Measurements from ENCODE around the gene ZFYVE9. TPM values are rescaled to one million over a fixed set of nuclear protein-coding genes. Genes with fewer than 3 reads are reported as not detected.

Gene ZFYVE9
- total and polyA plus RNA-seq, 2 donors (not counting 1 experiment from before 2014, with no cell fraction given): 13.5 to 44.6 TPM

DNA sequence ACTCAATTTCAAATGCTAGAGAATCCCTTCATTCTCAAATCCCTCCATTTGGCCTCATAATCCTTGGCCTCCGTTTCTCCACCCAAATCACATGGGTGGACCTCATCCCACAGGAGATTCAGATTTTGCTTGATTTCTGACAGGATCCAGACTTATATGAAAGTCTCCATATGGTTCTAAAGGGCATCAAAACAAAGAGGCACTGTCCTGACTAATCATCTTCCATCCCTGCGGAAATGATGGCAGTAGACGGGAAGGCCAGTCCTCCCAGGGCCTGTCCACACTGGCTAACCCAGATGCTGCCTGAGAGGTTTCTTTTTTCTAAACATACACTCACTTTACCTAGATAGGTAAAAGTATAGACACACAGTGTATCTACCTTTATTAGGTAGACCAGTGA is 243.5 kb downstream of the ZFYVE9 start:
- H3K79me2 ChIP-seq (ENCODE audit: control insufficient read depth, insufficient read depth, low read length): no peaks in the 10 kb centered on the region
- no peaks in the 10 kb centered on the region for H3K4me1 ChIP-seq (ENCODE audit: control insufficient read depth, extremely low read depth, insufficient read depth, low read length)
- H3K4me2 ChIP-seq (ENCODE audit: extremely low read depth, insufficient read depth, low read length): no peak overlapping the region
- no peak overlapping the region for H3K4me3 ChIP-seq (replicated peaks in 1 of 4; ENCODE audit: control extremely low read depth in 1 of 4, insufficient read depth in 1 of 4, low read depth in 3 of 4, low read length in 4 of 4)
- TF ChIP-seq EZH2 (IDR thresholded peaks at IDR 0.05; ENCODE audit: low read length, missing control alignments) (no peak), CTCF (conservative IDR thresholded peaks at IDR 0.05 in 1 of 2, IDR thresholded peaks at IDR 0.05 in 1 of 2; ENCODE audit: low read depth in 1 of 2, low read length in 2 of 2) (no peak)
- no peaks in the 10 kb centered on the region for H4K20me1 ChIP-seq (ENCODE audit: control insufficient read depth, extremely low read depth, insufficient read depth, low read length)
- H3K36me3 ChIP-seq (ENCODE audit: control insufficient read depth, insufficient read depth, low read length): peaks cover 4% of the 10 kb centered on the region
- no peak overlapping the region for H2AFZ ChIP-seq (ENCODE audit: low read length)
- H3K9me3 ChIP-seq (ENCODE audit: control insufficient read depth, insufficient read depth, low read depth, low read length): no peaks in the 10 kb centered on the region
- H3K27me3 ChIP-seq (ENCODE audit: control insufficient read depth, insufficient read depth, low read length): no peaks in the 10 kb centered on the region
- no peak for DNase-seq (ENCODE audit: low read depth in 2 of 2)
- H3K27ac ChIP-seq (ENCODE audit: insufficient read depth, low read length): no peak overlapping the region
- no peak overlapping the region for H3K9ac ChIP-seq (ENCODE audit: insufficient read depth, low read length)

GRCh38 chr1:52386458-52386857 is 244.6 kb downstream of the ZFYVE9 start:
- H2AFZ ChIP-seq (ENCODE audit: low read length): no peak overlapping the region
- H3K27me3 ChIP-seq (ENCODE audit: control insufficient read depth, insufficient read depth, low read length): no peaks in the 10 kb centered on the region
- peaks cover 4% of the 10 kb centered on the region for H3K36me3 ChIP-seq (ENCODE audit: control insufficient read depth, insufficient read depth, low read length)
- no peaks in the 10 kb centered on the region for H3K9me3 ChIP-seq (ENCODE audit: control insufficient read depth, insufficient read depth, low read depth, low read length)
- no peaks in the 10 kb centered on the region for H3K4me1 ChIP-seq (ENCODE audit: control insufficient read depth, extremely low read depth, insufficient read depth, low read length)
- no peaks in the 10 kb centered on the region for H4K20me1 ChIP-seq (ENCODE audit: control insufficient read depth, extremely low read depth, insufficient read depth, low read length)
- H3K27ac ChIP-seq (ENCODE audit: insufficient read depth, low read length): no peak overlapping the region
- no peak for DNase-seq (ENCODE audit: low read depth in 2 of 2)
- no peak overlapping the region for H3K4me2 ChIP-seq (ENCODE audit: extremely low read depth, insufficient read depth, low read length)
- no peak overlapping the region for H3K9ac ChIP-seq (ENCODE audit: insufficient read depth, low read length)
- no peak for TF ChIP-seq CTCF (conservative IDR thresholded peaks at IDR 0.05 in 1 of 2, IDR thresholded peaks at IDR 0.05 in 1 of 2; ENCODE audit: low read depth in 1 of 2, low read length in 2 of 2)
- TF ChIP-seq EZH2 (IDR thresholded peaks at IDR 0.05; ENCODE audit: low read length, missing control alignments): no peak
- no peak overlapping the region for H3K4me3 ChIP-seq (replicated peaks in 1 of 4; ENCODE audit: control extremely low read depth in 1 of 4, insufficient read depth in 1 of 4, low read depth in 3 of 4, low read length in 4 of 4)
- no peaks in the 10 kb centered on the region for H3K79me2 ChIP-seq (ENCODE audit: control insufficient read depth, insufficient read depth, low read length)

- H3K27me3 ChIP-seq (ENCODE audit: control insufficient read depth, insufficient read depth, low read length): no peaks in the 10 kb centered on the region
- no peaks in the 10 kb centered on the region for H3K4me1 ChIP-seq (ENCODE audit: control insufficient read depth, extremely low read depth, insufficient read depth, low read length)
- H3K4me3 ChIP-seq (replicated peaks in 1 of 4; ENCODE audit: control extremely low read depth in 1 of 4, insufficient read depth in 1 of 4, low read depth in 3 of 4, low read length in 4 of 4): no peak overlapping the region
- no peaks in the 10 kb centered on the region for H3K79me2 ChIP-seq (ENCODE audit: control insufficient read depth, insufficient read depth, low read length)
- no peak for DNase-seq (ENCODE audit: low read depth in 2 of 2)
- H4K20me1 ChIP-seq (ENCODE audit: control insufficient read depth, extremely low read depth, insufficient read depth, low read length): no peaks in the 10 kb centered on the region
- no peak overlapping the region for H3K4me2 ChIP-seq (ENCODE audit: extremely low read depth, insufficient read depth, low read length)
- H3K27ac ChIP-seq (ENCODE audit: insufficient read depth, low read length): no peak overlapping the region
- H3K9ac ChIP-seq (ENCODE audit: insufficient read depth, low read length): no peak overlapping the region
- H3K36me3 ChIP-seq (ENCODE audit: control insufficient read depth, insufficient read depth, low read length): peaks cover 3% of the 10 kb centered on the region
- TF ChIP-seq CTCF (conservative IDR thresholded peaks at IDR 0.05 in 1 of 2, IDR thresholded peaks at IDR 0.05 in 1 of 2; ENCODE audit: low read depth in 1 of 2, low read length in 2 of 2) (no peak), EZH2 (IDR thresholded peaks at IDR 0.05; ENCODE audit: low read length, missing control alignments) (no peak)
- no peak overlapping the region for H2AFZ ChIP-seq (ENCODE audit: low read length)
- H3K9me3 ChIP-seq (ENCODE audit: control insufficient read depth, insufficient read depth, low read depth, low read length): no peaks in the 10 kb centered on the region
These were observed 251.3 kb downstream of the ZFYVE9 start for GRCh38 chr1:52393174-52393573.

Other genes starting within 250 kb of the ZFYVE9 start
- gene RAB3B, start 151.4 kb upstream of the ZFYVE9 start, total RNA-seq: 7.2 and 36.5 TPM in 2 replicates
- 45.2 and 51.6 TPM in 2 replicates for gene RAB3B, start 151.4 kb upstream of the ZFYVE9 start, polyA plus RNA-seq
- gene KTI12, start 108.3 kb upstream of the ZFYVE9 start, total RNA-seq: 6.9 and 7.8 TPM in 2 replicates
- 11.8 and 14.5 TPM in 2 replicates for gene KTI12, start 108.3 kb upstream of the ZFYVE9 start, polyA plus RNA-seq
- gene TXNDC12, start 86.9 kb upstream of the ZFYVE9 start, total RNA-seq: 34.5 and 34.7 TPM in 2 replicates
- 30.8 and 32.4 TPM in 2 replicates for gene TXNDC12, start 86.9 kb upstream of the ZFYVE9 start, polyA plus RNA-seq
- 55.5 and 63.2 TPM in 2 replicates for gene BTF3L4, start 85.8 kb upstream of the ZFYVE9 start, total RNA-seq
- gene BTF3L4, start 85.8 kb upstream of the ZFYVE9 start, polyA plus RNA-seq: 70.0 and 73.3 TPM in 2 replicates
- gene CC2D1B, start 224.1 kb downstream of the ZFYVE9 start, total RNA-seq: 21.3 and 28.9 TPM in 2 replicates
- gene CC2D1B, start 224.1 kb downstream of the ZFYVE9 start, polyA plus RNA-seq: 14.6 and 14.9 TPM in 2 replicates